A673 (cell line): ENCODE results near the gene PIGH.

ENCODE experiments used
- CTCF ChIP-seq: fragments of 300-800, 200-600 bp; sonication (generic); conservative IDR thresholded peaks from 2 replicates; pipeline ENCODE4 v1.5.1; 2017; ENCODE audit warnings: low read depth, mild to moderate bottlenecking, antibody characterized with exemption, low read length, moderate library complexity, mixed read lengths
- EZH2 ChIP-seq: fragments of 200-600 bp; sonication (generic); IDR thresholded peaks from 2 replicates; pipeline ENCODE4 v1.6.1; 2017; ENCODE audit warnings: borderline replicate concordance, low read depth, mild to moderate bottlenecking, mixed read lengths, antibody characterized with exemption, low read length; ENCODE audit not compliant: poor library complexity, severe bottlenecking

- TF ChIP-seq CTCF (no peak), EZH2 (no peak)
These were observed 45.7 kb downstream of the PIGH start for GRCh38 chr14:67554341-67554740.
